Measurements from ENCODE around the gene GRIK3.

The GRIK3 gene

DNA sequence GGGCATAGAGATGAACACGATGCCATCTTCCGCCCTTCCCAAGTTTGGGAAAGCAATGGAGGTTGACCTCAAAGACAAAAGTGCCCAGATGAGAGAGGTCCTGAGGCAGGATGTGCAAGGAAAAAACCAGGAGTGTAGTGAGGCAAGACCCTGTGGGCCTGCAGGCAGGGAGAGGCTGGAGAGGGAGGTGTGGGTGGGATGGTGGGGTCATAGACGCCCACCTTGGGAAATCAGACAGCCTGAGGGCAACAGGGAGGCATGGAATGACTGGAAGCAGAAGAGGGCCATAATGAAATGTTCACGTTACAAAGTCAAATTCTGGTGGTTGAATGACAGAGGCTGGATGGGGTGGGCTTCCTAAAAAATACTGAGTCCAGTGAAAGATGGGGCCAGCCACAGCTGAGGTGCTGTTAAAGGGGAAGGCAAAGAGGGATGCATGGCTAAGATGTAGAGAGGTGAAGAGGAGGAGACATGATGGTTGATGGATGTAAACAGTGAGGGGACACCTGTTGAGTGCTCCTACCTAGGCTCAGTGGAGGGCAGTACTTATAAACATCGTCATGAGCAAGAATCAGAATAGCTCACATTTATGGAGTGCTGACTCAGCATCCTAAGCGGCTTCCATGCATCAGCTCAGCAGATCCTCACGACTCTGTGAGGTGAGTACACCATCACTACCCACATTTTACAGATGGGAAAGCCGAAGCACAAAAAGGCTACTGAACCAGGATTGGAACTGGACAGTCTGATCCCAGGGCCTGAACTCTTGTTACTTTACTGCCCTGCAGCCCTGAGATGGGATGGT is 42.0 kb downstream of the GRIK3 start:
- Histone ChIP-seq H3K27ac (ENCODE audit: low read depth, low read length) (no peak overlapping the region), H2AFZ (ENCODE audit: low read length, unreplicated experiment) (no peak overlapping the region), H3K36me3 (ENCODE audit: insufficient read depth, low read length) (no peaks in the 10 kb centered on the region), H3K79me2 (ENCODE audit: control insufficient read depth, insufficient read depth, low read length, unreplicated experiment) (no peaks in the 10 kb centered on the region), H3K4me3 (ENCODE audit: low read depth, low read length) (no peak overlapping the region), H3K4me1 (ENCODE audit: control insufficient read depth, insufficient read depth, low read length, unreplicated experiment) (no peaks in the 10 kb centered on the region), H3K27me3 (ENCODE audit: insufficient read depth, low read length) (no peaks in the 10 kb centered on the region)

DNA sequence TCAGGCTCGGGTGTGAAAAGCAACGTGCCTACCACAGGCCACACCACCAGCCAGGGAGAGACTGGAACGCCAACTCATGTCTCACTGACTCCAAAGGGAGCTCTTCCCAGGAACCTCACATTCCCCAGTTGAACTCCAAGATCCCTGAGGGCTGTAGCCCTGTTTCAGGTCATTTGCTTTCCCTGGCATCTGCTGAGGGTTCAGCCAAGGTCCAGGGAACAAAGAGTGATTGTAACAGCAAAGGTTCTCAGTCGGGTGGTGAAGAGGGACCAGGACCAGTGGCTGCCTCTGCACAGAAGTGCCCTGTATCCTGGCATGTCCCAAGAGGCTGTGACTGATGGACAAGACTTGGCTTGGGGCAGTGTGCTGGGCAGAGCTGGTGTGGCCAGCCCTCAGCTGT is 42.8 kb downstream of the GRIK3 start:
- no peaks in the 10 kb centered on the region for H3K36me3 ChIP-seq (ENCODE audit: insufficient read depth, low read length)

DNA sequence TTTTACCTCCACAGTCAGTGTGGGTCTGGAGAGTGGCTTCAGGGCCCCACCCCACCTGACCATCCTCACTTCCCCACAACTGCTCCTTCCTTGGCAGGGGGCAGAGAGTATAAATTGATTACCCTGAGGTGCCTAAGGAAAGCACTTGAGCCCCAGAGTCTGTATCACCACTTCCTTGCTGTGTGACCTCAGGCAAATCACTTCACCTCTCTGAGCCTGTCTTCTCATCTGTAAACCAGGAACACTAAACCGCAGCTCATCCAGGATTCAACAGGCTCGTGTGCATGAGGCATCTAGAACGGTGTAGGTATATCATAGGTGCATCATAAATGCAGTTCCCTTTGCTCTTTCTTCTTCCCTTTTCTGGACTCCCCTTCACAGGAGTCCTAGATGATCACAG is 43.4 kb downstream of the GRIK3 start:
- Histone ChIP-seq H3K79me2 (ENCODE audit: control insufficient read depth, insufficient read depth, low read length, unreplicated experiment) (no peaks in the 10 kb centered on the region), H3K4me1 (ENCODE audit: control insufficient read depth, insufficient read depth, low read length, unreplicated experiment) (no peaks in the 10 kb centered on the region), H3K27ac (ENCODE audit: low read depth, low read length) (no peak overlapping the region), H3K4me3 (ENCODE audit: low read depth, low read length) (no peak overlapping the region), H3K36me3 (ENCODE audit: insufficient read depth, low read length) (no peaks in the 10 kb centered on the region), H2AFZ (ENCODE audit: low read length, unreplicated experiment) (no peak overlapping the region), H3K27me3 (ENCODE audit: insufficient read depth, low read length) (no peaks in the 10 kb centered on the region)

More for the DNA sequence above, 42.8 kb downstream of the GRIK3 start:
- H2AFZ ChIP-seq (ENCODE audit: low read length, unreplicated experiment): no peak overlapping the region
- no peaks in the 10 kb centered on the region for H3K27me3 ChIP-seq (ENCODE audit: insufficient read depth, low read length)
- no peak overlapping the region for H3K4me3 ChIP-seq (ENCODE audit: low read depth, low read length)
- no peak overlapping the region for H3K27ac ChIP-seq (ENCODE audit: low read depth, low read length)
- no peaks in the 10 kb centered on the region for H3K4me1 ChIP-seq (ENCODE audit: control insufficient read depth, insufficient read depth, low read length, unreplicated experiment)
- H3K79me2 ChIP-seq (ENCODE audit: control insufficient read depth, insufficient read depth, low read length, unreplicated experiment): no peaks in the 10 kb centered on the region

DNA sequence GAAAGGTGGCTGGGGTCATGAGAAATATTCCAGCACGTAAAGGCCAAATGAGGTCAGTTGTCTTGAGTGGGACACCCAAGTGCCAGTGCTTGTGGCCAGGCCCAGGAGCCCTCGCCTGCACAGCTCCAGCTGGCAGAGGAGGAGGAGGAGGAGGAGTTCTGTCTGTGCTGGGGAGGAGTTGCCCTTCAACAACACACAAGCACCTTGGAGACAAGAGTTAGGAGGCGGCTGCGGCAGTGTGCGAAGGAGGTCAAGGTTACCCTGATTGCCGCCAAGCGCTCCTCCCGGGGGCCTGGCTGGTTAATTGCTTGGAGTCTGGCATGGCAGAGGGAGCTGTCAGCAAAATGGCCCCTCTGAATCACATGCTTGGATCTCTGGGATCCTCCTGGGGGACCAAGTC is 45.1 kb downstream of the GRIK3 start:
- H3K36me3 ChIP-seq (ENCODE audit: insufficient read depth, low read length): no peaks in the 10 kb centered on the region
- no peaks in the 10 kb centered on the region for H3K79me2 ChIP-seq (ENCODE audit: control insufficient read depth, insufficient read depth, low read length, unreplicated experiment)
- no peak overlapping the region for H3K27ac ChIP-seq (ENCODE audit: low read depth, low read length)
- no peaks in the 10 kb centered on the region for H3K4me1 ChIP-seq (ENCODE audit: control insufficient read depth, insufficient read depth, low read length, unreplicated experiment)
- no peaks in the 10 kb centered on the region for H3K27me3 ChIP-seq (ENCODE audit: insufficient read depth, low read length)
- no peak overlapping the region for H2AFZ ChIP-seq (ENCODE audit: low read length, unreplicated experiment)
- no peak overlapping the region for H3K4me3 ChIP-seq (ENCODE audit: low read depth, low read length)

DNA sequence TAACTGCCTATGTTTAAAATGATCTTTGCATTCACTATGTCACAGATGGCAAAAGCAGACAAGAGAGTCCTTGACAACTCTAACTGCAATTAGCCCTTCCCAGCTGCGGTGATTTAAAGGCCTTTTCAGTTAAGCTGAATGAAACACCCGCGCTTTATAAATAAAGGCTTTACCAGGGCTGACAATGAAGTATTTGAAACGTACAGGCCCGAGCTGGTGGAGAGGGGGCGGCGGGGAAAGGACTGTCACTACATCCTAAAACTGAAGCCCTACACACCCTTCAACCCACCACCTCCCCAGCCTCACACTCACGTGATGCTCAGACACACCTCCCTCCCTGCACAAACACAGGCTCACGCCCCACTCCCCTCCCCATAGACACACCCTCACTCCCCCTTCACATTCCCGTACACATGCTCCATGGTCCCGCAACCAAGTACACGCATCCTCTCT is 45.5 kb downstream of the GRIK3 start:
- Histone ChIP-seq H3K36me3 (ENCODE audit: insufficient read depth, low read length) (no peaks in the 10 kb centered on the region), H2AFZ (ENCODE audit: low read length, unreplicated experiment) (no peak overlapping the region), H3K27ac (ENCODE audit: low read depth, low read length) (no peak overlapping the region), H3K4me1 (ENCODE audit: control insufficient read depth, insufficient read depth, low read length, unreplicated experiment) (no peaks in the 10 kb centered on the region), H3K27me3 (ENCODE audit: insufficient read depth, low read length) (no peaks in the 10 kb centered on the region), H3K79me2 (ENCODE audit: control insufficient read depth, insufficient read depth, low read length, unreplicated experiment) (no peaks in the 10 kb centered on the region), H3K4me3 (ENCODE audit: low read depth, low read length) (no peak overlapping the region)

DNA sequence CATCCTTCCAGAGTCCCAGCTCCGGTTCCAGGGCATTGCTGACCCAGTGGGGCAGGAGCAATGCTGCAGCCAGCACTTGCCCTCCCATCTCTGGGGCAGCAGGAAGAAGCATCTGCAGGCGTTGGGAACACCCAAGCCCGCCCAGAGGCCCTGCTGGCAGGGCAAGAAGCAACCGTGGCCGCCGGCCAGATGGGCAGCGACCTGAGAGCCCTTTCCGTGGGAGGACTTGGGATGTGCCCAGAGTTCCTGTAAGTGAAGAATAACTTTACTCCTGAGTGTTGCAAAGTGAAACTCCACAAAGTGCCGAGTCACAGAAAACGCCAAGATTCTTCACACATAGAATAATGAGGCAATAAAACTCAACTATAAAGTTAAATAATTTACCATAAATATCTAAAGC is 46.0 kb downstream of the GRIK3 start:
- no peaks in the 10 kb centered on the region for H3K27me3 ChIP-seq (ENCODE audit: insufficient read depth, low read length)
- no peaks in the 10 kb centered on the region for H3K36me3 ChIP-seq (ENCODE audit: insufficient read depth, low read length)
- H3K4me1 ChIP-seq (ENCODE audit: control insufficient read depth, insufficient read depth, low read length, unreplicated experiment): no peaks in the 10 kb centered on the region
- H3K4me3 ChIP-seq (ENCODE audit: low read depth, low read length): no peak overlapping the region
- no peaks in the 10 kb centered on the region for H3K79me2 ChIP-seq (ENCODE audit: control insufficient read depth, insufficient read depth, low read length, unreplicated experiment)
- no peak overlapping the region for H2AFZ ChIP-seq (ENCODE audit: low read length, unreplicated experiment)
- H3K27ac ChIP-seq (ENCODE audit: low read depth, low read length): no peak overlapping the region

DNA sequence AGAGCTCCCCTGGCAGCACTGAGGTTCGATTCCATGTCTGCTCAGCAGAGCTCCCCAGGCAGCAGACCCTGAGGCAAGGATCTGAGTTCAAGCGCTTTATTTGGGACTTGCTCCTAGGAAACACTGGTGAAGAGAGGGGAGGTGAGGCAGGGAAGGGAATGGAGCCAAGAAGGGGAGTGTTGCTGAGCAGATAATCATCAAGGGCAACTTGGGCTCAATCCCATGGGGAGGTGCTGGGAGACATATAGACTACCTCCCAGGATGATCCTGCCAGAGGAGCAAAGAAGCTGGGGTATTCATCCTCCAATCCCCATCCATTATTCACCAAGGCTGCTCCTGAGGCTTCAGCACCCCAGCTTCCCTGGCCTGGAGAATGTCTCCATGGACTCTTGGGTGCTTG is 47.0 kb downstream of the GRIK3 start:
- Histone ChIP-seq H3K27me3 (ENCODE audit: insufficient read depth, low read length) (no peaks in the 10 kb centered on the region), H3K36me3 (ENCODE audit: insufficient read depth, low read length) (no peaks in the 10 kb centered on the region), H2AFZ (ENCODE audit: low read length, unreplicated experiment) (no peak overlapping the region), H3K4me1 (ENCODE audit: control insufficient read depth, insufficient read depth, low read length, unreplicated experiment) (no peaks in the 10 kb centered on the region), H3K27ac (ENCODE audit: low read depth, low read length) (no peak overlapping the region), H3K79me2 (ENCODE audit: control insufficient read depth, insufficient read depth, low read length, unreplicated experiment) (no peaks in the 10 kb centered on the region), H3K4me3 (ENCODE audit: low read depth, low read length) (no peak overlapping the region)

DNA sequence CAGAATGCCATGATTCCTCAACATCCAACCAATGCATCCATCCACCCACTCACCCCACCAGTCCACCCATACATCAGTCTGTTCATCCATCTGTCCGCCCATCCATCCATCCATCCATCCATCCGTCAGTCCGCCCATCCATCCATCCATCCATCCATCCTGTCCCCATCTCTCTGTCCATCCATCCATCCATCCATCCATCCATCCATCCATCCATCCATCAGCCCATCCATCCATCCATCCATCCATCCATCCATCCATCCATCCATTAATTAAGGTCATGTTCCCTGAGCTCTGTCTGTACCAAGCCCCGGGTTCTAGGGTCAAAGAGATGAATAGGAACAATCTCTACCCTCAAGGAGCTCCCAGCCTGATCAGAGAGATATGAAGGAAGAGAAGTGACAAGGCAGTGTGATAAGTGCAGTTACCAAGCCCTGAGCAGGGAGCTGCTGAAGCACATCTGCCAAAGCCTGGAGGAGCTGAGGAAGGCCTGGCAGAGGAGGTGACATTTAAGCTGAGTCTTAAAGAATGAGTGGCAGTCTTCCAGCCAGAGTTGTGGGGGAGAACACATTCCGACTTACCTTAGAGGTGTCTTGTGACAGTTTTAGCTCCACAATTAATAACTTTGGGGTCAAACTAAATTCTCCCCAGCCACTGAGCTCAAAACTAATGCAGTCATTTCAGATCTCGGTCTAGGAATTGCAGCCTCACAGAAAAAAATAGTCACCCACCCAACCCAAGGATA is 47.9 kb downstream of the GRIK3 start:
- H3K4me3 ChIP-seq (ENCODE audit: low read depth, low read length): no peak overlapping the region
- H3K27ac ChIP-seq (ENCODE audit: low read depth, low read length): no peak overlapping the region
- no peaks in the 10 kb centered on the region for H3K4me1 ChIP-seq (ENCODE audit: control insufficient read depth, insufficient read depth, low read length, unreplicated experiment)
- no peaks in the 10 kb centered on the region for H3K27me3 ChIP-seq (ENCODE audit: insufficient read depth, low read length)
- H2AFZ ChIP-seq (ENCODE audit: low read length, unreplicated experiment): no peak overlapping the region
- H3K79me2 ChIP-seq (ENCODE audit: control insufficient read depth, insufficient read depth, low read length, unreplicated experiment): no peaks in the 10 kb centered on the region
- H3K36me3 ChIP-seq (ENCODE audit: insufficient read depth, low read length): no peaks in the 10 kb centered on the region

DNA sequence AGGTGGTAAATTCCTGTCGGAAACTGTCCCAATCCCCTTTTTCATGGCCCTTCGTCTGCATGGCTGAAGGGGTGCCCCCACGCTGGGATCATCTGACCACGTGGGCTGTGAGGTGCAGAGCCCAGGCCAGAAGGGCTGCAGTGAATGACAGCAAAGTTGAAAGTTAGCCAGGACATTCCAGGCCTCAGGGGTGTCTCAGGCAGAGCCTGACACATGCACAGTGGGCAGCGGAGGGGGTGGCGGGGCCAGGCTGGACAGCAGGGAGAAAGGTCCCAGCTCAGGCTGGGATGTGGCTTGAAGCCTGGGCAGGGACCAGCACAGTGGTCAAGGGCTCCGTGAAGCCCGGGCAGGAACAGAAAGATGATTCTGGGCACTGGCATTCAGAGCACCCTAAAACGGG is 49.6 kb downstream of the GRIK3 start:
- H3K79me2 ChIP-seq (ENCODE audit: control insufficient read depth, insufficient read depth, low read length, unreplicated experiment): no peaks in the 10 kb centered on the region
- H3K4me3 ChIP-seq (ENCODE audit: low read depth, low read length): no peak overlapping the region
- no peak overlapping the region for H2AFZ ChIP-seq (ENCODE audit: low read length, unreplicated experiment)
- H3K4me1 ChIP-seq (ENCODE audit: control insufficient read depth, insufficient read depth, low read length, unreplicated experiment): no peaks in the 10 kb centered on the region
- no peak overlapping the region for H3K27ac ChIP-seq (ENCODE audit: low read depth, low read length)
- no peaks in the 10 kb centered on the region for H3K27me3 ChIP-seq (ENCODE audit: insufficient read depth, low read length)
- no peaks in the 10 kb centered on the region for H3K36me3 ChIP-seq (ENCODE audit: insufficient read depth, low read length)

DNA sequence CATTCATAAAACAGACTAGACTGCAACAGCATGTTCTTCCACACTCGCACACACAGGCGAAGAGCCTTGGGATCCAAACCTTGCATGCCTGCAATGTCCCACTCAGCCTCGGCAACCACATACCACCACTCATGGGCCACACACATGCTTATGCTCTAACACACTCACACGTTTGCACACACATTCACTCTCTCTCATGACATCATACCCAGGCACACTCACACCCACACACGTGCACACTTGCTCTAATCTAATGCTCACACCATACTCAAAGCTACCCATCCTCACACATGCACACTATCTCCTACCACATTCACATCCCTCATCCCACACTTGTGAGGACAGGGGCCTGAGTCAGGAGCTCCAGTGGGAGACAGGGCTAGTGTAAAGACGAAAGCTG is 50.3 kb downstream of the GRIK3 start:
- Histone ChIP-seq H3K36me3 (ENCODE audit: insufficient read depth, low read length) (no peaks in the 10 kb centered on the region), H3K4me1 (ENCODE audit: control insufficient read depth, insufficient read depth, low read length, unreplicated experiment) (no peaks in the 10 kb centered on the region), H3K27ac (ENCODE audit: low read depth, low read length) (no peak overlapping the region), H3K27me3 (ENCODE audit: insufficient read depth, low read length) (no peaks in the 10 kb centered on the region), H3K79me2 (ENCODE audit: control insufficient read depth, insufficient read depth, low read length, unreplicated experiment) (no peaks in the 10 kb centered on the region), H2AFZ (ENCODE audit: low read length, unreplicated experiment) (no peak overlapping the region), H3K4me3 (ENCODE audit: low read depth, low read length) (no peak overlapping the region)

DNA sequence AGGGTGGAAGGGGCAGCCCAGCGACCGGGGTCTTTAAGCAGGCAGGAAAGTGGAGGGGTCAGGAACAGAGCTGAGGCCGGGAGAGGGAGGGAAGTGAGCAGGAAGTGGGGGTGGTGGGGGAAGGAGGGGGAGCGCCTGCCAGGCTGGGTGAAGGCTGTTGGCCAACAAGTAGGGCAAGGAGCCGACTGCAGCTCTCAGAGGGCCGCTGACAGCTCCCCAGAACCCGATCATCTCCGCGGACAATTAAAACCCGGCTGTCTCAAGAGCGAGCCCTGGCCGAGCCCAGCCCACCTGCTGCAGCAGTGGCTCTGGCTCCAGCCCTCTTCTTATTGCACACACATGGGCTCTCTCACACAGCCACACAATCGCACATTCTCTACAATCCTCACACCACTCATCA is 51.6 kb downstream of the GRIK3 start:
- no peak overlapping the region for H2AFZ ChIP-seq (ENCODE audit: low read length, unreplicated experiment)
- no peak overlapping the region for H3K4me3 ChIP-seq (ENCODE audit: low read depth, low read length)
- no peaks in the 10 kb centered on the region for H3K27me3 ChIP-seq (ENCODE audit: insufficient read depth, low read length)

More for the DNA sequence above, 51.6 kb downstream of the GRIK3 start:
- Histone ChIP-seq H3K36me3 (ENCODE audit: insufficient read depth, low read length) (no peaks in the 10 kb centered on the region), H3K79me2 (ENCODE audit: control insufficient read depth, insufficient read depth, low read length, unreplicated experiment) (no peaks in the 10 kb centered on the region), H3K27ac (ENCODE audit: low read depth, low read length) (no peak overlapping the region), H3K4me1 (ENCODE audit: control insufficient read depth, insufficient read depth, low read length, unreplicated experiment) (no peaks in the 10 kb centered on the region)
